AG04450 (cell line): Measurements from ENCODE around the gene SHROOM1. TPM values are rescaled to one million over a fixed set of nuclear protein-coding genes. Genes with fewer than 3 reads are reported as not detected.

Experiments used
- CTCF ChIA-PET: fragments of 300-600, 350-600 bp; formaldehyde crosslinking; extraction: SDS; loops from one replicate; lab custom pipeline; 2022; ENCODE audit warnings: antibody characterized with exemption, inconsistent platforms; lab: Charles Lee
- POLR2A ChIA-PET: fragments of 350-600 bp; formaldehyde crosslinking; extraction: SDS; loops from one replicate; lab custom pipeline; 2021; ENCODE audit warnings: antibody characterized with exemption, inconsistent platforms; lab: Yijun Ruan, JAX
- DNase-seq: peaks from one replicate; pipeline ENCODE4 v3.0.0-alpha.2; 2011; ENCODE audit warnings: low read depth, low spot score
- H3K27ac ChIP-seq: one replicate; pipeline ENCODE4 v1.5.1; 2012; ENCODE audit warnings: low read depth, low read length, control low read depth
- H3K27me3 ChIP-seq: one replicate; pipeline ENCODE4 v1.6.0; 2012; ENCODE audit warnings: low read length; ENCODE audit not compliant: control insufficient read depth, insufficient read depth
- H3K4me3 ChIP-seq: 2 replicates; pipeline ENCODE4 v1.5.1; 2011; ENCODE audit warnings: mild to moderate bottlenecking, low read depth, low read length, control low read depth
- H3K9me3 ChIP-seq: 2 replicates; pipeline ENCODE4 v1.5.1; 2012; ENCODE audit warnings: low read length; ENCODE audit not compliant: control insufficient read depth, insufficient read depth
- CTCF ChIP-seq: IDR thresholded peaks from 2 replicates; pipeline ENCODE4 v1.5.1; 2011; ENCODE audit warnings: low read depth, low read length, control low read depth, inconsistent platforms
- polyA plus RNA-seq: library from polyadenylated mRNA; depleted of rRNA; stranded (reverse); fragments of >200 nt; gene quantifications from 2 replicates; pipeline ENCODE4 v1.2.3, GENCODE V29; 2011

The SHROOM1 gene
- polyA plus RNA-seq, 1 experiment = 4.5 TPM

- POLR2A ChIA-PET = interaction anchor here (0.6 kb wide), 1 partner anchor 81 kb away, joined by 5 read pairs; no protein-coding TSS in a partner anchor
- Histone ChIP-seq H3K27me3 (peaks cover 8% of the 10 kb centered on the region), H3K4me3 (no peak overlapping the region), H3K27ac (no peak overlapping the region), H3K9me3 (no peaks in the 10 kb centered on the region)
- TF ChIP-seq CTCF = no peak
- no peak for DNase-seq
- CTCF ChIA-PET = interaction anchor here (1.7 kb wide), 1 partner anchor 31 kb away, joined by 6 read pairs; no protein-coding TSS in a partner anchor
Observed at GRCh38 chr5:132788990-132789886, 41.2 kb downstream of the SHROOM1 start.

DNA sequence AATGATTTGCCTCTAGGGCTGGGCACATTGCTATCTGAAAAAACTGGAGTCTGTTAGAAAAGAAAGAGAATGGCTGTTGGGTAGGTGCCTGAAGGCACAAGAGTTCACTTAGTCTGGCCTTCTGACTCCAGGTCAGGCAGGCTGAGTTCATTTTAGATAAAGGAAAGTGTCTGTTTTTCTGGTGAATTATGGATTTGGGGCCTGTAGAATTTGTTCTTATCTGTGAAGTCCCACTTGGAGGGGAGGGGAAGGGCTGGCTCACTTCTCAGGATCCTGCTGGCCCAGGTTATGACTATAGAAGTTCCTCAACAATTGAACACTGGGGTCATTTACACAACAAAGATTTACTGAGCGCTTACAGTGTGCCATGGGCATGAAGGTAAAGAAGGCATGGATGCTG is 41.9 kb downstream of the SHROOM1 start:
- no peaks in the 10 kb centered on the region for H3K9me3 ChIP-seq
- no peak overlapping the region for H3K27ac ChIP-seq
- H3K27me3 ChIP-seq = peaks cover 8% of the 10 kb centered on the region
- TF ChIP-seq CTCF = no peak
- no peak for DNase-seq
- POLR2A ChIA-PET = no interaction called here
- CTCF ChIA-PET = no interaction called here
- H3K4me3 ChIP-seq = no peak overlapping the region

DNA sequence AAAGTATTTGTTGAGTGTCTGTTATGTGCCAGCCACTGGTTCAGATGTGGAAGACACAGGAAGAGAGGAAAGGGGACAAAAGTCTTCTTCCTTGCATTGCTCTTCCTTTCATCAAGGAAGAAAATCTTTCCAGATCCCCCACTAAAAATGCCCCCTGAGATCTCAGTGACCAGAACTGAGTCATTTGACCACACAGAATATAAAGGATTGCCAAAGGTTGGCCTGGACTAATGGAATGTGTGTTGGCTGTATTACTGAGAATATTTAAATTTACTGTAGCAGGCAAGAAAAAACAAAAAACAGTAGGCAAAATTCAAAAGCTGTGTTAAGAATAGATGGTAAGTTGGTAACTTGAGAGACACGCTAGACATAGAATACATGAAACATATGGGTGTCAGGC is 43.4 kb downstream of the SHROOM1 start:
- ChIA-PET POLR2A (interaction anchor here (0.9 kb wide), 1 partner anchor 96 kb away, joined by 7 read pairs; no protein-coding TSS in a partner anchor), CTCF (interaction anchor here (0.9 to 1.4 kb wide), 2 partner anchors 20 to 33 kb away, joined by 3 to 4 read pairs; no protein-coding TSS in a partner anchor)
- no peak overlapping the region for H3K27ac ChIP-seq
- TF ChIP-seq CTCF = no peak
- no peak for DNase-seq
- H3K9me3 ChIP-seq = no peaks in the 10 kb centered on the region
- H3K4me3 ChIP-seq = no peak overlapping the region
- peaks cover 3% of the 10 kb centered on the region for H3K27me3 ChIP-seq

GRCh38 chr5:132785864-132786263 is 44.6 kb downstream of the SHROOM1 start:
- no peak for TF ChIP-seq CTCF
- ChIA-PET POLR2A (no interaction called here), CTCF (no interaction called here)
- H3K9me3 ChIP-seq = no peaks in the 10 kb centered on the region
- no peak overlapping the region for H3K4me3 ChIP-seq
- DNase-seq = no peak
- H3K27ac ChIP-seq = no peak overlapping the region
- H3K27me3 ChIP-seq = no peaks in the 10 kb centered on the region

GRCh38 chr5:132785365-132785764 is 45.1 kb downstream of the SHROOM1 start:
- Histone ChIP-seq H3K27me3 (no peaks in the 10 kb centered on the region), H3K9me3 (no peaks in the 10 kb centered on the region), H3K27ac (no peak overlapping the region), H3K4me3 (no peak overlapping the region)
- CTCF ChIA-PET = interaction anchor here (1.1 kb wide), 1 partner anchor 35 kb away, joined by 5 read pairs; no protein-coding TSS in a partner anchor
- POLR2A ChIA-PET = no interaction called here
- no peak for DNase-seq
- no peak for TF ChIP-seq CTCF
